ENCODE measurements around the gene ADCY2. TPM values are rescaled to one million over a fixed set of nuclear protein-coding genes. Genes with fewer than 3 reads are reported as not detected.
"Not testable (repeated sequence)": the region's sequence is repeated elsewhere in the genome, so short reads cannot be mapped to it uniquely, and the experiment has no call there.

The ADCY2 gene
- total RNA-seq, 1 donor from 2014 or later: 4.6 TPM

- DNase-seq (ENCODE audit: low spot score): no peak
These were observed 449 bp upstream of the ADCY2 start for GRCh38 chr5:7395432-7395946.

GRCh38 chr5:7396713-7397454 is 946 bp downstream of the ADCY2 start:
- peak; percentile 68 for DNase-seq (ENCODE audit: low spot score)

GRCh38 chr5:7397937-7398336 is 2.0 kb downstream of the ADCY2 start:
- no peak for DNase-seq (ENCODE audit: low spot score)

DNA sequence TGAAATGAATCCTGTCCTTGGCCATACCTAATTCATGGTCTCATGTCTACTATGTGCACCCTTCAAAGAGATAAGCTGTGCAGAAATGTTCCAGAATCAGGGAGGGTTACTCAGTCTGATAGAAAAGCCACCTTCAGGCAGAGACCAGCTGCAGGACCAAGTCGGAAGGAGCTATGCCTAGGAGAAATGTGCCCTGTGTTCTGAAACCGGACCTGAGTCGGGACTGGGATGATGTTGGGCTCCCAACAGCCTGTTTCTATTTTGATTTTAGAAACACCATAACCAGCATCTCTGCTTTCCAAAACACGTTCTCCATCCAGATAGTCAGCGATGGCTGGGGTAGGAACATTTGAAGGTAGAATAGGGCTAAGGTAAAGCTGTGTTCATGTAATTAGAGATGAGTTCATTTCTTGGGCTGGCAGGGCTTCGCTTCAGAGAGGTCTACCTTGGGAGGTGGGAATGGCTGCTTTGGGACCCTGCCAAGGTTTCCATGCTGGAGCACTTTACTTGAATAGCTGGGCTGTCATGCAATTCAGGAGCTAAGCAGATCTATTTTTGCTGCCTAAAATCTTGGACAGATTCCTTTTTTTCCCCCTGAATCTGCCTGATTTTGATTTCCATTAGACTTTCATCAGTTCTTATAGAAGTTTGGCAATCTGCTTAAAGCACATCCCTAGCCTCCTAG is 2.8 kb downstream of the ADCY2 start:
- DNase-seq (ENCODE audit: low spot score): no peak

GRCh38 chr5:7405277-7405676 is 9.3 kb downstream of the ADCY2 start:
- DNase-seq (ENCODE audit: low spot score): no peak

GRCh38 chr5:7410936-7411511 is 15.1 kb downstream of the ADCY2 start:
- DNase-seq (ENCODE audit: low spot score): no peak

GRCh38 chr5:7412409-7412808 is 16.5 kb downstream of the ADCY2 start:
- DNase-seq (ENCODE audit: low spot score): peak; percentile 7

DNA sequence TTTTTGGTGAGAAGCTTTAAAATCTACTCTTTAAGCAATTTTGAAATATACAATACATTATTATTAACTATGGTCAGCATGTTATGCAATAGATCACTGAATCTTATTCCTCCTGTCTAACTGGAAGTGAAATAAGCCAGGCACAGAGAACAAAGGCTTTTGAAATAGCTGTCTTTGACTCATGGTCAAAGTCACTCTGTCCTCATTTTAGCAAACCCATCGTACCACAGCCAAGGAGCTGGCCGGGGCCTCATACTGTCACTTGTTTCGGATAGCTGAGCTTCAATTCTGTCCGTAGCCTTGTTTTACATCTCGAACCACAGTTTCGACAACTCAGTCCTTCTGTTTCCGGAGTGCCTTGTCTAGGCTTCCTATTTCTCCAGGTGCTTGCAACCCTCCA is 19.2 kb downstream of the ADCY2 start:
- no peak for DNase-seq (ENCODE audit: low spot score)

GRCh38 chr5:7415587-7416535 is 19.9 kb downstream of the ADCY2 start:
- no peak for DNase-seq (ENCODE audit: low spot score)

GRCh38 chr5:7418276-7418675 is 22.3 kb downstream of the ADCY2 start:
- no peak for DNase-seq (ENCODE audit: low spot score)

DNA sequence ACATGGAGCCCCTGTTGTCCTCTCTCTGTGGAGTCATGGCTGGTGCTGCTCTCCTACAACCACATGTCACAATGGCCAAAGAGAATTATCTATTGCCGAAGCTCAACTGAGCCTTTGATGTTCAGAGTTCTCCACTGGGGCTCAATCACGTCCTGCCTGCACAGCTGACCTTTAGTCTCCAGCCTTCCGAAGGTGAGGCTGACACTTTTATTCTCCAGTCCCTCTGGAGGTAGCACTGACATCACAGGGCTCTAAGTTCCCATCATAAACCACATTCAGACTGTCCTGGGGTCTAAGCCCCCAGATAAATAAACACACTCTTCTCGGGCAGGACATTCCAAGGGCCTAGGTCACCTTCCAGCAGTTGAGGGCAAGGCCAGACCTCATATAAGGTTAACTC is 23.4 kb downstream of the ADCY2 start:
- DNase-seq (ENCODE audit: low spot score): no peak

GRCh38 chr5:7419846-7420245 is 23.9 kb downstream of the ADCY2 start:
- DNase-seq (ENCODE audit: low spot score): no peak

GRCh38 chr5:7420510-7421280 is 24.8 kb downstream of the ADCY2 start:
- DNase-seq (ENCODE audit: low spot score): no peak

DNA sequence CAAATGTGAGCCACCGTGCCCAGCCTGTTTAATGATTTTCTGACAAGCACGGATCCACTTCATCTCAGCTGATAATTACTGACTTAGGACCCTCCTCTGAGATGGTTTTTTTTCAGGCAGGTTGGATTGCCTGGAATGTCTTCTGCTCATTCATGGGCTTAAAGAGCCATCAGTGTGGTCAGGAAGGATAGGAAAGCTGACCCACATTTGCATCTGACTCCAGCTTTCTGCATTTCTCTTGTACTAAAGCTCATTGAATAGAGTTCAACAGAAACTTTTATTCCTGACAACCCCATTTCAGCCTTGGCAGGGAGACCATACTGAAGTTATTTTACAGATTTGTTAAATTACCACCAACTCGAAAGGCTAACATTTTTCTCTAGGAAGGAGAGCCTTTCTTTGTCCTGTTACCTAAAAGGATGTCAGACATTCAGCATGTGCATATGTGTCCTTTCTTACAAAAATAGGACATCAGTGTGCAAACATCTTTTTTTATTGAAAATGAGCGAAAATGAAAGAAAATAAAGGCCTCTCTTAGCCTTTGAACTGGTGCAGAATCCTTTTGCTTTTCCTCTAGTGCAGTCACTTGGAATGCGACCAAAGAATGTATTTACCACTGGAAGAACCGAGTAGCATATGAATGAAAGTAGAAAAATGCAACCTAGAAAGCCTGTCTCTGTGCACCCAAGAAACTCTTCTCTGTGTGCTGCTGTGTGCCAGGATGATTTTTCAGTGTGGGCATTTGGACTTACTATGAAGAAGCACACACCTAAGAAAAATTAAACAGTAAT is 26.6 kb downstream of the ADCY2 start:
- DNase-seq (ENCODE audit: low spot score): peak; percentile 69

- DNase-seq (ENCODE audit: low spot score): not testable (repeated sequence)
These were observed 27.3 kb downstream of the ADCY2 start for GRCh38 chr5:7423231-7423630.

DNA sequence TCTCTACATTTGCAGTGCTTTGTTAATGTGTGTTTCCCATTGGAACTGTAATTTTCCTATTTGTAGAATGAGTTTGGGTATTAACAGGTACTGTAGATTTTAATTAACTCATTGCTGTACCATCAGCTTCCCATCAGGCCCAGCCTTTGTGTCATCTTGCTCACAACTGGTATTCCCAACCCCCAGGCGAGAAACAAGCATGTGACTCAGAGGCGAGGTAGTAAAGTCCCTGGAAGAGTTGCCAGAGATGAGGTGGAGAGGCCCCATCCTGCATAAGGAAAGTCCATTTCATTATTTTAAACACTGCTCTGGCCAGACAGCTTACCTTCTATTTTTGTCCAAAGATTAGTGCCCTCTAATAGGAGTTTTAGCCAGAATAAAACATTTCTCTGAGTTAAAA is 29.9 kb downstream of the ADCY2 start:
- DNase-seq (ENCODE audit: low spot score): no peak

DNA sequence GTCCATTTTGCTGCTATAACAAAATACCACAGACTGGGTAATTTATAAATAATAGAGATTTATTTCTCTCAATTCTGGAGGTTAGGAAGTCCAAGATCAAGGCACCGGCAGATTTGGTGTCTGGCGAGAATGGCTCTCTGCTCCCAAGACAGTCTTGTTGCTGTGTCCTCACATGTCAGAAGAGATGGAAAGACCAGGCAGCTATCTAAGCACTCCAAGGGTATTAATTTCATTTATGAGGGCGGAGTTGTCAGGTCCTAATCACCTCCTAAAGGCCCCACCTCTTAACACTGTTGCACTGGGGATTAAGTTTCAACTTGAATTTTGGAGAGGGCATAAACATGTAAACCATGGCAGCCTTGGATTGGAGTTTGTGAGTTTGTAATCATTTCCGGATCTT is 30.3 kb downstream of the ADCY2 start:
- no peak for DNase-seq (ENCODE audit: low spot score)

DNA sequence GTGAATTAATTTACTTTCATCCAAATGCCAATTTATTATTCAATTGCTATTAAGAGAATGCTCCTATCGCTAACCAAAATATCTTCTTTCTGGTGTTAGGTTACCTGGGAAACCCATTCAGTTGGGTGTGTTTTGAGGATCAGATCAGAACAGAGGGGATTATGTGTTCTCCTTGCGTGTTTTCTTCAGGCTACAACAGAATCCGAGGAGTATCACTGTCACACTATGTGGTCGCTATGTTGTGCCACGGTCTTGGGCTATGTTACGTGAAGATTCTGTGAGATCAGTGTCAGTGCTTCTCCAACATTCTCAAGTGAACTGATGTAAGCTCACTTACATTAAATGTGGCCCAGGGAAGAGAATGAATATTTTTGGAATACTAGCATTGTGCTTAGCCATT is 39.0 kb downstream of the ADCY2 start:
- DNase-seq (ENCODE audit: low spot score): no peak

DNA sequence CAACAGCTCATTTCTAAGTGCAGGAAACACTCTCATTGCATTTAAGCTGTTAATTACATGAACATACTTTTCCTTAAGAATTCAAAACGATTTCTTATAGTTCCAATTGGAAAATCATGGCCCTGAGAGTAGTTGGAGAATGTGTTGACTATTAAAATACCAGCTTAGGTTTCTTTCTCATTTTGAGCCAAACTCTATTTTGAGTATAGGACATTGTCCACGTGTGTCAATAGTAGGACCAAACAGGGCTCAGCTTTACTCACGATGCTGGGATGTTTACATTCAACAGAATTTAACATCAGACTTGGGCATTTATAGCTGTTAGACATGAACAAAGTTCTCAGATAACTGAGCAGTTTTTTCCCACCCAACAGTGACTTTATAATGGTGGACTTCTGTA is 39.6 kb downstream of the ADCY2 start:
- DNase-seq (ENCODE audit: low spot score): no peak

DNA sequence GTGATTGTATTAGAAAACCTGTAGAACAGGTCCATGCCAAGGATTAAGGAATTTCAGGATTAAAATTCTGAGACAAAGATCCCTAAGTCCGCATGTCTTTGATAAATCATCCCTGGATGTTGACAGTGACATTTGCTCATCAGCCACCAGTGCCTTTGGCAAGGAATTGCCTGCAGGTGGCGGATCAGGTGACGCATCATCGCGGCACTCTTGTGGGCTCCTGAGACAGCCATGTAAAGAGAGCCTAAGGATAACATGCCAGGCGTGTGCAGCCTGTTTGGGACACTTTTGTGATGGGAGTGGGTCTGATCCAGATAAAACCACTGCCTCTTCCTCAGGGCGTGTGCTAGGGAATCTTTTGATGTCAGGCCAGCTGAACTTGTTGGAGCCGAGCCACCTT is 40.6 kb downstream of the ADCY2 start:
- no peak for DNase-seq (ENCODE audit: low spot score)

Measured in umbilical cord (tissue), 2 donors.